Measurements from ENCODE around the gene CASP5. TPM values are rescaled to one million over a fixed set of nuclear protein-coding genes. Genes with fewer than 3 reads are reported as not detected.
"Not testable (repeated sequence)": the region's sequence is repeated elsewhere in the genome, so short reads cannot be mapped to it uniquely, and the experiment has no call there.

The CASP5 gene
- polyA plus RNA-seq (0.15 TPM in 1 of 3 replicates, not detected in the others), polyA minus RNA-seq (not detected in 3 replicates)
- not detected for polyA plus RNA-seq (2011; ENCODE audit: low read depth)
- polyA plus RNA-seq (2011; cell fraction: cytosol; rRNA removed) = not detected in 2 replicates
- polyA plus RNA-seq (2011; cell fraction: nucleus; rRNA removed) = 0.51 and 0.87 TPM in 2 replicates
- polyA plus RNA-seq (2012; ENCODE audit: low replicate concordance) = 0.39 TPM in 1 of 2 replicates, not detected in the other
- polyA minus RNA-seq (2011; cell fraction: cytosol; rRNA and poly(A)+ RNA removed) = not detected
- not detected in 2 replicates for polyA minus RNA-seq (2011; cell fraction: nucleus; rRNA and poly(A)+ RNA removed)

DNA sequence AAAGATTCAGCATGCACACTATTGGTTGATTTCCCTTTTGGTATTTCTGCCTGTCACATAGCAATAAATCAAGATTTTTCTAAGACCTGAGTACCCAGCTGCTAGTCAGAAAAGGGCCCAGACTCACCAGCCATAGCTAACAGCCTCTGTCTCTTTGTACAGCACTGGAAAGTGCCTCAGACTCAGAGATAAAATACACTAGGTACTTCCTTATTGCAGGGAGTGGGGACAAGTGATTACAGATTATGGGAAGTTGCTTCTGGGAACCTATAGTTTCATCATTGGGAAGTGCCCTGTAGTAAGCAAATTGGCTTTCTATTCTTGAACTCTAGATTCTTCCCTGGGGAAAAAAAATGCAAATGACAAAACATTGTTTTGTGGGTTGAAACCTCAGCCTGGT is at the start of gene CASP5:
Gene CASP5 (minus strand): TSS at position 166 of the 400 bp plus-strand sequence. CDS start 32 bp downstream, at position 134.
- no peak for TF ChIP-seq EZH2 (IDR thresholded peaks at IDR 0.05; ENCODE audit: low read length)
- TF ChIP-seq, protein P1, sequence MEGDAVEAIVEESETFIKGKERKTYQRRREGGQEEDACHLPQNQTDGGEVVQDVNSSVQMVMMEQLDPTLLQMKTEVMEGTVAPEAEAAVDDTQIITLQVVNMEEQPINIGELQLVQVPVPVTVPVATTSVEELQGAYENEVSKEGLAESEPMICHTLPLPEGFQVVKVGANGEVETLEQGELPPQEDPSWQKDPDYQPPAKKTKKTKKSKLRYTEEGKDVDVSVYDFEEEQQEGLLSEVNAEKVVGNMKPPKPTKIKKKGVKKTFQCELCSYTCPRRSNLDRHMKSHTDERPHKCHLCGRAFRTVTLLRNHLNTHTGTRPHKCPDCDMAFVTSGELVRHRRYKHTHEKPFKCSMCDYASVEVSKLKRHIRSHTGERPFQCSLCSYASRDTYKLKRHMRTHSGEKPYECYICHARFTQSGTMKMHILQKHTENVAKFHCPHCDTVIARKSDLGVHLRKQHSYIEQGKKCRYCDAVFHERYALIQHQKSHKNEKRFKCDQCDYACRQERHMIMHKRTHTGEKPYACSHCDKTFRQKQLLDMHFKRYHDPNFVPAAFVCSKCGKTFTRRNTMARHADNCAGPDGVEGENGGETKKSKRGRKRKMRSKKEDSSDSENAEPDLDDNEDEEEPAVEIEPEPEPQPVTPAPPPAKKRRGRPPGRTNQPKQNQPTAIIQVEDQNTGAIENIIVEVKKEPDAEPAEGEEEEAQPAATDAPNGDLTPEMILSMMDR (optimal IDR thresholded peaks at IDR 0.05 in 1 of 3, IDR thresholded peaks at IDR 0.05 in 1 of 3, conservative IDR thresholded peaks at IDR 0.05 in 1 of 3; ENCODE audit: extremely low read depth in 1 of 3, insufficient read depth in 2 of 3, low read length in 3 of 3) = no peak
- Histone ChIP-seq H3K4me2 (ENCODE audit: control insufficient read depth, extremely low read depth, insufficient read depth, low read depth, low read length) (no peak within 1 kb of the TSS), H3K4me1 (ENCODE audit: control insufficient read depth, extremely low read depth, insufficient read depth, low read length) (no peaks in the 10 kb centered on the region), H3K9me1 (ENCODE audit: control insufficient read depth, extremely low read depth, insufficient read depth, low read length) (no peaks in the 10 kb centered on the region), H3K9ac (ENCODE audit: control insufficient read depth, extremely low read depth, insufficient read depth, low read length) (no peak within 1 kb of the TSS), H3K27me3 (ENCODE audit: control insufficient read depth, extremely low read depth, insufficient read depth, low read length) (no peaks in the 10 kb centered on the region), H3K27ac (ENCODE audit: control insufficient read depth, insufficient read depth, low read length) (no peak within 1 kb of the TSS), H3K9me3 (ENCODE audit: control insufficient read depth, low read depth, low read length) (no peaks in the 10 kb centered on the region), H3K4me3 (ENCODE audit: control insufficient read depth in 2 of 3, extremely low read depth in 1 of 3, insufficient read depth in 2 of 3, low read depth in 1 of 3, low read length in 3 of 3) (no peak within 1 kb of the TSS), H2AFZ (ENCODE audit: control insufficient read depth, low read length) (no peak within 1 kb of the TSS), H3K79me2 (ENCODE audit: control insufficient read depth, insufficient read depth, low read length) (no peaks in the 10 kb centered on the region), H4K20me1 (ENCODE audit: control insufficient read depth, extremely low read depth, insufficient read depth, low read length) (no peaks in the 10 kb centered on the region), H3K36me3 (ENCODE audit: control insufficient read depth in 2 of 2, extremely low read depth in 1 of 2, insufficient read depth in 2 of 2, low read length in 2 of 2) (no peaks in the 10 kb centered on the region)
- no peak for FAIRE-seq
- DNase-seq (ENCODE audit: low read depth, low spot score) = no peak
- dilution Hi-C loops (cut with MboI; ENCODE audit: extremely low pct_ligation_motif_present, low sequenced_read_pairs) = no loop called here

DNA sequence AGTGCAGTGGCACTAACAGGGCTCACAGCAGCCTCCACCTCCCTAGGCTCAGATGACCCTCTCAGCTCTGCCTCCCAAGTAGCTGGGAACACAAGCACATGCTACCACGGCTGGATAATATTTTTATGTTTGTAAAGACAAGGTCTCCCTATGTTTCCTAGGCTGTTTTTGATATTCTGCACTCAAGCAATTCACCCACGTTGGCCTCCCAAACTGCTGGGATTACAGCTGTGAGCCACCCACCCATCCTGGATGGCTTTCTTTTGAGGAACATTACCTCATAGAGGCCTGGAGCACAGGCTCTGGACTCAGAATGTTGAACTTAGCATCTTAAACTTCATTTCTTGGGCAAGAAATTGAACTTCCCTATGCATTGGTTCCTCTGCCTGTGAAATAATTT is 49.1 kb upstream of the CASP5 start:
- H3K36me3 ChIP-seq (ENCODE audit: control insufficient read depth in 2 of 2, extremely low read depth in 1 of 2, insufficient read depth in 2 of 2, low read length in 2 of 2); H2AFZ ChIP-seq (ENCODE audit: control insufficient read depth, low read length); H3K4me2 ChIP-seq (ENCODE audit: control insufficient read depth, extremely low read depth, insufficient read depth, low read depth, low read length); dilution Hi-C loops (cut with MboI; ENCODE audit: extremely low pct_ligation_motif_present, low sequenced_read_pairs); H3K79me2 ChIP-seq (ENCODE audit: control insufficient read depth, insufficient read depth, low read length); H3K9ac ChIP-seq (ENCODE audit: control insufficient read depth, extremely low read depth, insufficient read depth, low read length); H4K20me1 ChIP-seq (ENCODE audit: control insufficient read depth, extremely low read depth, insufficient read depth, low read length); FAIRE-seq; H3K9me1 ChIP-seq (ENCODE audit: control insufficient read depth, extremely low read depth, insufficient read depth, low read length); H3K4me3 ChIP-seq (ENCODE audit: control insufficient read depth in 2 of 3, extremely low read depth in 1 of 3, insufficient read depth in 2 of 3, low read depth in 1 of 3, low read length in 3 of 3); DNase-seq (ENCODE audit: low read depth, low spot score); H3K27me3 ChIP-seq (ENCODE audit: control insufficient read depth, extremely low read depth, insufficient read depth, low read length); H3K9me3 ChIP-seq (ENCODE audit: control insufficient read depth, low read depth, low read length); H3K27ac ChIP-seq (ENCODE audit: control insufficient read depth, insufficient read depth, low read length): not testable (repeated sequence)
- peaks cover 11% of the 10 kb centered on the region for H3K4me1 ChIP-seq (ENCODE audit: control insufficient read depth, extremely low read depth, insufficient read depth, low read length)

Measured in keratinocyte (primary cell).